ENCODE results near the gene LRPAP1.
A peak's percentile ranks its signal among the peaks of the same experiment; 100 is the strongest.

The LRPAP1 gene

DNA sequence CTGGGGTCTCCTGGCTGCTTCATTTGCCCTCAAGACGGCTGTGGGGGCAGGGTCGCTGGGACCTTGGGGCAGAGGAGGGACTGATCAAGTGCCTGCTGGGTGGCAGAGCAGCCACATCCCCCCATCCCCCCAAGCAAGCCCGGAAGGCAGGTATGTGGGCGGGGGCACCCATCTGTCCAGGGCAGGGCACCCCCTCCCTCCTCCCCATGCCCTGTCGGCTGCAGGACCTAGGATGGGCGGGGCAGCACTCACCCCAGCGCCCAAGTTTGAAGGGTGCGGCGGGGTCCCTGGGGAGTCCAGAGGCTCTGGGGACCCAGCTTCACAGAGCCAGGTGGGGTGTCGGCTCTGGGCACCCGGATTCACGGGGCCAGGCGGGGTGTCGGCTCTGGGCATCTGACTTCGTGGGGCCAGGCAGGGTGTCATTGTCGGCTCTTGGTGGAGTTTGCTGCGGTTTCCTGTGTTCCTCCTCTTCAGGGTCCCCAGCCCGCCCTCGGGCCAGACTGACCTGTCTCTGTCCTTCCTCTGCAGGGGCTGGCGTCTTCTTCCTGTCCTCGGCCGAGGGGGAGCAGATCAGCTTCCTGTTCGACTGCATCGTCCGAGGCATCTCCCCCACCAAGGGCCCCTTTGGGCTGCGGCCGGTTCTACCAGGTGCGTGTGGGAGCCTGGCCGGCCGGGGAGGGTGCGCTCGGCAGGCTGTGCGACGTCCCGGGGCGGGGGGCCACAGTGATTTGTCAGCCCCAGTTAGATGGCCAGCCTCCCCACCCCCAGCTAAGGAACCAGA lies 47.0 kb downstream of the LRPAP1 start:
- no peak for DNase-seq (ENCODE audit: low read depth)

GRCh38 chr4:3484057-3484973 lies 47.9 kb downstream of the LRPAP1 start:
- DNase-seq (ENCODE audit: low read depth), result no peak

DNA sequence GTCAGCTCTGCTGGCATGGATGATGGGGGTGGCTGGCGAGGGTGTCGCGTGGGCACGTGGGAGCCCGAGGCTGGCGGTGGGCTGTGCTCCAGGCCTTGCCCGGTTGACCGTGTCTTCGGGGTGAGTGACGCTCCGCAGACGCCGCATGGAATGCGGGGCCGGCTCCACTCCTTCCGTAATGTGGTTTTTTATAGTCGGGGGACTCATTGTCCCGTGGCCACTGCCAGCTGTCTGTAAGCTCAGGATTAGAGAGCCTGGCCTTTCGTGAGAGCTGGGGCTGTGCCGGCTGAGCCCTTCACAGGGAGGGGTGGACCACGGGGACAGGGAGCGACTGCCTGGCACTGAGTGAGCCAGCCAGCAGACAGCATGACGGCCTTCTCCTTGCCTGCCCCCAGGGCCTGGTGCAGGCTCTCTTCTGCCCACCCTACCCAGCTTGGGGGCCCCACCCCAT lies 48.7 kb downstream of the LRPAP1 start:
- no peak for DNase-seq (ENCODE audit: low read depth)

DNA sequence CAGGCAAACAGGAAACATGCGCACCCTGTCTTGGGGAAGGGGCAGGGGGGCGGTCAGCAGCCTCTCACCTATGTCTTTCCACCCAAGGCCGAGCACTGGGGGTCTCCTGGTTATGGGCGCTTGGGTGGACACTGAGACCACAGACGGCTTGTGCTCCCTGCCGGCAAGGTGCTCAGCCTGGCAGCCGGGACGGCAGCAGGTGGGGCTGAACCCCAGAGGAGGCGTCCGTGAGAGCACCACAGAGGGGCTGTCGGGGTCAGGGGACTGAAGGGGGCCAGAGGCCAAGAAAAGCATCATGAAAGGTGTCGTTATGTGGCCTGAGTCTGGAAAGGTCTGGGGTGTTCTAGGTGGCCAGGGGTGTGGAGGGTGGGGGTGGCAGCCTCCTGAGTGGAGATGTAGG lies 49.5 kb downstream of the LRPAP1 start:
- no peak for DNase-seq (ENCODE audit: low read depth)

GRCh38 chr4:3481783-3482393 lies 50.3 kb downstream of the LRPAP1 start:
- no peak for DNase-seq (ENCODE audit: low read depth)

DNA sequence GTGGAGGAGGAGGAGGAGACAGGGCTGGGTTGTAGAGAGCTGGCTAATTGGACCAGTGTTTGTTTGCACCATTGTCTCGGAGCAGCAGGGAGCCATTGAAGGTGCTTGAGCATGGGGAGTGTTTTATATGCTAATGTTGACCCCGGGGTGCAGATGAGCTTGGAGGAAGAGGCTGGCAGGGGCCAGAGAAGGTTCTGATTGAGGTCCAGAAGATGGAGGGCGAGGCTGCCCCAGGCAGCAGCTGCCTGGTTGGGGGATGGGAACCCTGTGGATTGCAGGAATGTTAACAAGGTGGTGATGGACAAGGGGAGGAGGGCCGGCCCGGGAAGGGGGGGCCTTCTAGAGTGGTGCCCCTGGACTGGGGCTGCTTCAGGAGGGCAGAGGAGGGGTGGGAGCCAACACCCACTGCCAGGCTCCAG lies 51.1 kb downstream of the LRPAP1 start:
- DNase-seq (ENCODE audit: low read depth), result no peak

DNA sequence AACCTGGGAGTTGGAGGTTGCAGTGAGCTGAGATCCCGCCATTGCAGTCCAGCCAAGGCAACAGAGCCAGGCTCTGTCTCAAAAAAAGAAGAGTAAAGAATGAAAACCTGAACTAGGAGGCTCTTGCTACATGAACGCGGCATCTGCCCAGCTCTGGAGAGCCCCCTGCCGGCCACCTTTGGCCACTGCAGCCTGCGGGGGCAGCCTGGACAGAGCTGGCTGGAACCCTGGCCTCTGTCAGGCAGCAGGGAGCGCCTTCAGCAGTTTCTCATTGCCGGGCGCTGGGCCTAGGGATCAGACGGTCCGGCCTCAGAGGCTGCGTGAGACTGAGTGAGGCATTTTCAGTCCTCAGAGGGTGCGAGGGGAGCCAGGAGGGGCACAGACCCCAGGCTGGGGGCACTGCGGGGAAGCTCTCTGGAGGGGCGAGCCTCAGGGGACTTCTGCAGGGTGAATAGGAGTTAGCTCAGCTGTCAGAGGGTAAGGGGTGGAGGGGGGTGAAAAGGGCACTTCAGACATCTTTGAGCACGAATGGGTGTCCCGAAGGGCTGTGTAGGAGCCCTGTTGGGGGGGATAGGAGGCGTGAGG lies 51.6 kb downstream of the LRPAP1 start:
- DNase-seq (ENCODE audit: low read depth), result peak; percentile 35

GRCh38 chr4:3479358-3480101 lies 52.7 kb downstream of the LRPAP1 start:
- DNase-seq (ENCODE audit: low read depth), result no peak

DNA sequence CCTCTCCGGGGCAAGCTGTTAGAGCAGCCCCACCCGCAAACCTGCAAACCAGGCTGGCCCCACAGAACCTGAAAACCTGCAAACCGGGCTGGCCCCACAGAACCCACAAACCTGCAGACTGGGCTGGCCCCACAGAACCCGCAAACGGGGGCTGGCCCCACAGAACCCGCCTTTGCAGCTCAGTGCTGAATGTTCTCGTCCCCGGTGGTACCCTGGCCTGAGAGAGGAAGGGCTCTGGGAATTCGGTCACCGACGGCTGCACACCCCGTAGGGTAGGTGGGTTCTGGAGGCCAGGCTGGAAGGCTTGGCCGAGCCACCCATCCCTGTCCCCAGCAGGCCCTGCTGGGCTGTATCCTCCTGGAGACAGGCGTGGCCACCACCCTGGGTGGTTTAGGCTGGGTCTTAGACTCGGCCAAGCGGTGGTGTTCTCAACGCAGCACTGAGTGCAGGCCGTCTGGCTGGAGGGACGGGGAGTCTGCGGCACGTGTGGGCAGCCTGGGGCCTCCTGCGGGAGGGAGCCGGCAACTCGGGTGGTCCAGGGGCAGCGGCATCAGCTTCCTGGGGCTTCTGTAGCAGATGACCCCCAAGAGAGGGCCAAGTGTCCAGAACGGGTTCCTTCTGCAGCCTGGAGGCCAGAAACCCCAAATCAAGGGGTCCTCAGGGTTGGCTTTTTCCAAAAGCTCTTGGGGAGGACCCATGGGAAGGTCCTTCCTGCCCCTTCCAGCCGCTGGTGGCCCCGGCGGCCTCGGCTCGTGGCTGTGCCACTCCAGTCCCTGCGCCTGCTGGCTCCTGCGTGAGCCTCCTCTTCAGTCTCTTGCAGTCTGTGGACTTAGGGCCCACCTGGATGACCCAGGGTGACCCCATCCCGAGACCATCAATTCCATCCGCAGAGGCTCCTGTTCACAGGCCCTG lies 53.5 kb downstream of the LRPAP1 start:
- no peak for DNase-seq (ENCODE audit: low read depth)

- DNase-seq (ENCODE audit: low read depth), result no peak
Observed at GRCh38 chr4:3477750-3478430, 54.3 kb downstream of the LRPAP1 start.

DNA sequence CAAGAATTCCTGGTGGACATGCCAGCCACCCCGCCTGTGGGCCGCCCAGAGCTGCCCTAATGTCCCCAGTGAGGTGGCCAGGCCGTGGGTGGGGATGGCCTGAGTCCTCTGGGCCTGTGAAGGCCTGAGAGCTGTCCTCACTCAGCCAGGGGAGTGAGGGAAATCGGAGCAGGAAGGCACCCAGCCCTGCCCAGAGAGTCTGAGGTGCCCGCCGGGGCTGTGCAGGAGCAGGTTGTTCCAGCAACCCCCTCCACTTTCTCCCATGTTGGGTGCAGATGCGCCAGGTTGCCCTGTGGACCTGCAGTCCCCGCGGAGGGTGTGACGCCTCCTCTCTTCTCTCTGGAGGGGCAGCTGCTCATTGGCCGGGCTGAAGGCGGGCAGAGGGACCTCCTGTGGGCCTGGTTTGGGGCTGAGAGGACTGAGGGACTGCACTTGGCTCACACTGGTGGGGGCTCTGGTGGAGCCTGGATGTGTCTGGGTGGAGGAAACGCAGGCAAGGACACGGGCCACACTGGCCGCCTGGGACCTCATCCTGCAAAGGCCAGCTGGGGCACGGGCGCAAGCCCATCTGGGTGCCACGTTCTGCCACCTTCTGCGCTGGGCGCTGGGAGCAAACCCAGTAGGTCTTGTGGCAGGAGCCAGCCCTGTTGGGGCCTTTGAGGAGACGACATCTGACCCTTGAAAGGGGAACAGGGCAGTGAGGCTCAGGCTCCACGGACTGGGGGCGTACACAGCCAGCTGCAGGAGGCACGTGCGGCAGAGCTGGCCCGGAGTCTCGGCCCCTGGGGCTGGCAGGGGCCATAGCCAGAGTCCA lies 55.1 kb downstream of the LRPAP1 start:
- no peak for DNase-seq (ENCODE audit: low read depth)

GRCh38 chr4:3476341-3476747 lies 55.9 kb downstream of the LRPAP1 start:
- no peak for DNase-seq (ENCODE audit: low read depth)

DNA sequence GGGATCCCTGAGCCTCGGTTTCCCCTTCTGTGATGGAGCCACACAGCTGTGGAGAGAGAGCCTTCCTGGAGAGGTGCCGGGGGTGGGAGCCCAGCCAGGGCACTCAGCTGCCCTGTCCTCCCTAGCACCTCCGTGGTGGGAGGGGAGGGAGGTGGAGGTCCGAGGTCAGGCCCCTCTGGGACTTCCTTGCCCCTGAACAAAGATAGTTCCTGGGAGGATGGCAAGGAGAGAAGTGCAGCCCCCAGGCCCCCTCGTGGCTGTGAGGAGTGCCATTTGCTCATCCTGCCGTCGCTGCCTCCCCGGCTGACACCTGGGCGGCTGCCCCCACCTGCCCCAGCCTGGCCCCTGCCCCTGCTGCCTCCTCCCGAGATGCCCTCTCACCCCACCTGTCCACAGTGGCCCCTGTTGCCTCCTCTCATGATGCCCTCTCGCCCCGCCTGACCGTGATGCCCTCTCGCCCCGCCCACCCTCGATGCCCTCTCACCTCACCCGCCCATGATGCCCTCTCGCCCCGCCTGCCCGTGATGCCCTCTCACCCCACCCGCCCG lies 56.4 kb downstream of the LRPAP1 start:
- DNase-seq (ENCODE audit: low read depth), result no peak

DNA sequence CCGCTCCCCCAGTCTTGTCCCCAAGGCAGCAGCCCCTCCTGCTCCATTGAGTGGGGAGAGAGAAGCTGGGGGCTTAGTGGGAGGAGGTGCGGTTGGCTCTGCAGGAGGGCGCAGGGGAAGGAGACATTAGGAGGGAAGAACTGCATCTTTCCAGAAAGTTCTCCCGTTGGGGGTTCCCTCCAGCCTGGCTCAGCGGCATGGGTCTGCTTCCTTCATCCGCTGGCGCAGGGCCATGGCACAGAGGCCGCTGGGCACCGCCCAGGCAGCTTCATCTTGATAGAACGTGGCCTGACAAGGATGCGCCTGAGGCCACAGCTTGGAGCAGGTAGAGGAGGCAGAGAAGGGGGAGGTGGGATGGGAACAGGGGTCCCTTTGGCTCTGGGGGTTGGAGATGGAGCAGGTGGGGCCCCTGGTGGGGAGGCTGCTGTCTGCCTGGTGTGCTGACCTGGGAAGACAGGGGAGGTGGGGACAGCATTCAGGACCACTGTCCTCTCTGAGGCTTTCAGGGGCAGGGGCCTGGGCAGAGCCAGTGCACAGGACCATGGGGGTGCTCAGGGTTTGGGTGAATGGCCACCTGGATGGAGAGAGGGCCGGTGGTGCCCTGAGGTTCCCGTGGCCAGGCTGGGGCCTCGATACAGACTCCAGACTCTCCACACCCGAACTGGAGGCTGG lies 57.0 kb downstream of the LRPAP1 start:
- DNase-seq (ENCODE audit: low read depth), result no peak

- DNase-seq (ENCODE audit: low read depth), result no peak
Observed at GRCh38 chr4:3473996-3474765, 58.0 kb downstream of the LRPAP1 start.

DNA sequence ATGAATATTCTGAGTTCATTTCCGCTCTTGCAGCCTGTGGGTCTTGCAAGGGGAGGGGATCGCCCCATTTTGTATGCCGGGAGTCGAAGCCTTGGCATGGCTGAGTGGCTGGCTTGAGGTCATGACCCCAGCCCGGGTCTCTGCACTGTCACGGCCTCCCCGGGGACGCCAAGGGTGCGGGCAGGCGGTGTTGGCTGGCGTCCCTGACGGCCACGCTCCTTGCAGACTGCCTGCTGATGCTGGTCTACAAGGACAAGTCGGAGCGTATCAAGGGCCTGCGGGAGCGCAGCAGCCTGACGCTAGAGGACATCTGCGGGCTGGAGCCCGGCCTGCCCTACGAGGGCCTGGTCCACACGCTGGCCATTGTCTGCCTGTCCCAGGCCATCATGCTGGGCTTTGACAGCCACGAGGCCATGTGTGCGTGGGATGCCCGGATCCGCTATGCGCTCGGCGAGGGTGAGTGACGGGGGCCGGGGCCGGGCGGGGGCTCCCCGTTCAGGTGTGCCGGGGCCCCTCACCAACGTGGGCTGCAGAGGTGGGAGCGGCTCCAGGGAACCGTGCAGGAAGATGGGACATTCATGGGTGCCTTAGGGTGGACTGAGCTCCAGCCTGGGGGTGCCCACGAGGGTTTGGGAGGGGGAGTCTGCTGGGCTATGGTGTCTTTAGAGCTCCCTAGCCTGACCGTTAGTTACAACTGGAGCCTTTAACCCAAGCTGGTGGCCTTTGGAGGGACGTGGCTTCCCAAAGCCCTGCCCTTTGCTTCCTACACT lies 58.9 kb downstream of the LRPAP1 start:
- DNase-seq (ENCODE audit: low read depth), result no peak

Measured in stimulated activated CD8-positive, alpha-beta memory T cell treated with anti-CD3 and anti-CD28 coated beads, Interleukin-12 subunit alpha, Interleukin-12 subunit beta, amount 100 ng/mL, for 4 hours (primary cell).